HUES48 (cell line): Measurements from ENCODE around the gene RBFOX2.

Experiments
- H3K27ac ChIP-seq: one replicate; pipeline ENCODE4 v1.7.0; 2013; ENCODE audit warnings: low read depth, low read length, inconsistent platforms
- H3K27me3 ChIP-seq: 2 replicates; pipeline ENCODE4 v1.6.1; 2013; ENCODE audit warnings: mild to moderate bottlenecking, low read length; ENCODE audit not compliant: control insufficient read depth, insufficient read depth
- H3K36me3 ChIP-seq: 2 replicates; pipeline ENCODE4 v1.6.1; 2013; ENCODE audit warnings: low read length; ENCODE audit not compliant: control insufficient read depth, insufficient read depth
- H3K4me1 ChIP-seq: 2 replicates; pipeline ENCODE4 v1.6.1; 2013; ENCODE audit warnings: mild to moderate bottlenecking, low read length; ENCODE audit not compliant: control insufficient read depth, insufficient read depth
- H3K4me3 ChIP-seq: 2 replicates; pipeline ENCODE4 v1.5.1; 2013; ENCODE audit warnings: mild to moderate bottlenecking, low read depth, low read length
- H3K9ac ChIP-seq: 2 replicates; pipeline ENCODE4 v1.6.1; 2013; ENCODE audit warnings: mild to moderate bottlenecking, low read depth, low read length, moderate library complexity
- H3K9me3 ChIP-seq: 2 replicates; pipeline ENCODE4 v1.6.1; 2013; ENCODE audit warnings: low read length; ENCODE audit not compliant: control insufficient read depth, insufficient read depth

The RBFOX2 gene

GRCh38 chr22:35958334-35958733 is 70.3 kb downstream of the RBFOX2 start:
- no peak overlapping the region for H3K9ac ChIP-seq
- no peak overlapping the region for H3K4me3 ChIP-seq
- H3K9me3 ChIP-seq = no peaks in the 10 kb centered on the region
- no peaks in the 10 kb centered on the region for H3K27me3 ChIP-seq
- H3K4me1 ChIP-seq = peaks cover 40% of the 10 kb centered on the region
- no peak overlapping the region for H3K27ac ChIP-seq
- H3K36me3 ChIP-seq = no peaks in the 10 kb centered on the region

GRCh38 chr22:35957589-35957988 is 71.0 kb downstream of the RBFOX2 start:
- Histone ChIP-seq H3K4me3 (no peak overlapping the region), H3K9me3 (no peaks in the 10 kb centered on the region), H3K9ac (no peak overlapping the region), H3K27me3 (no peaks in the 10 kb centered on the region), H3K27ac (no peak overlapping the region), H3K4me1 (peaks cover 34% of the 10 kb centered on the region), H3K36me3 (no peaks in the 10 kb centered on the region)

- H3K4me3 ChIP-seq = no peak overlapping the region
These were observed 71.8 kb downstream of the RBFOX2 start for GRCh38 chr22:35956850-35957249.

GRCh38 chr22:35955546-35955945 is 73.1 kb downstream of the RBFOX2 start:
- no peaks in the 10 kb centered on the region for H3K9me3 ChIP-seq
- no peak overlapping the region for H3K27ac ChIP-seq
- H3K27me3 ChIP-seq = no peaks in the 10 kb centered on the region
- H3K9ac ChIP-seq = no peak overlapping the region
- peaks cover 16% of the 10 kb centered on the region for H3K4me1 ChIP-seq
- no peak overlapping the region for H3K4me3 ChIP-seq
- H3K36me3 ChIP-seq = no peaks in the 10 kb centered on the region

More at GRCh38 chr22:35956850-35957249, 71.8 kb downstream of the RBFOX2 start:
- Histone ChIP-seq H3K9me3 (no peaks in the 10 kb centered on the region), H3K4me1 (peaks cover 26% of the 10 kb centered on the region), H3K9ac (no peak overlapping the region), H3K27me3 (no peaks in the 10 kb centered on the region), H3K27ac (no peak overlapping the region), H3K36me3 (no peaks in the 10 kb centered on the region)

GRCh38 chr22:35952576-35952975 is 76.0 kb downstream of the RBFOX2 start:
- no peak overlapping the region for H3K9ac ChIP-seq
- H3K36me3 ChIP-seq = no peaks in the 10 kb centered on the region
- no peak overlapping the region for H3K4me3 ChIP-seq
- no peaks in the 10 kb centered on the region; the same call in 1 of the 2 replicates for H3K4me1 ChIP-seq
- no peak overlapping the region for H3K27ac ChIP-seq
- H3K27me3 ChIP-seq = no peaks in the 10 kb centered on the region
- H3K9me3 ChIP-seq = no peaks in the 10 kb centered on the region

GRCh38 chr22:35950262-35950661 is 78.4 kb downstream of the RBFOX2 start:
- no peaks in the 10 kb centered on the region for H3K27me3 ChIP-seq
- no peaks in the 10 kb centered on the region; the same call in 1 of the 2 replicates for H3K4me1 ChIP-seq
- no peaks in the 10 kb centered on the region for H3K36me3 ChIP-seq
- no peaks in the 10 kb centered on the region for H3K9me3 ChIP-seq
- H3K4me3 ChIP-seq = no peak overlapping the region
- no peak overlapping the region for H3K27ac ChIP-seq
- H3K9ac ChIP-seq = no peak overlapping the region

- Histone ChIP-seq H3K9me3 (no peaks in the 10 kb centered on the region), H3K4me1 (no peaks in the 10 kb centered on the region; the same call in 1 of the 2 replicates), H3K27me3 (no peaks in the 10 kb centered on the region), H3K4me3 (no peak overlapping the region), H3K36me3 (no peaks in the 10 kb centered on the region), H3K27ac (no peak overlapping the region), H3K9ac (no peak overlapping the region)
These were observed 79.4 kb downstream of the RBFOX2 start for GRCh38 chr22:35949243-35949642.

GRCh38 chr22:35947794-35948425 is 80.7 kb downstream of the RBFOX2 start:
- no peaks in the 10 kb centered on the region; the same call in 1 of the 2 replicates for H3K4me1 ChIP-seq
- H3K27ac ChIP-seq = no peak overlapping the region
- no peak overlapping the region for H3K9ac ChIP-seq
- H3K9me3 ChIP-seq = no peaks in the 10 kb centered on the region
- H3K27me3 ChIP-seq = no peaks in the 10 kb centered on the region
- no peak overlapping the region for H3K4me3 ChIP-seq
- no peaks in the 10 kb centered on the region for H3K36me3 ChIP-seq

- H3K9ac ChIP-seq = no peak overlapping the region
- H3K27me3 ChIP-seq = no peaks in the 10 kb centered on the region
- no peaks in the 10 kb centered on the region for H3K9me3 ChIP-seq
- no peak overlapping the region for H3K4me3 ChIP-seq
- no peaks in the 10 kb centered on the region for H3K36me3 ChIP-seq
- H3K4me1 ChIP-seq = no peaks in the 10 kb centered on the region
- H3K27ac ChIP-seq = no peak overlapping the region
These were observed 84.2 kb downstream of the RBFOX2 start for GRCh38 chr22:35944458-35944857.

- H3K27ac ChIP-seq = no peak overlapping the region
- H3K9ac ChIP-seq = no peak overlapping the region
- no peak overlapping the region for H3K4me3 ChIP-seq
- H3K36me3 ChIP-seq = peaks cover 6% of the 10 kb centered on the region; the same call in 1 of the 2 replicates
- H3K27me3 ChIP-seq = no peaks in the 10 kb centered on the region
- H3K4me1 ChIP-seq = 0 out of 2 replicates have a peak, but pooled peaks cover 3% of the 10 kb centered on the region
- H3K9me3 ChIP-seq = no peaks in the 10 kb centered on the region
These were observed 88.5 kb downstream of the RBFOX2 start for GRCh38 chr22:35940166-35940565.

GRCh38 chr22:35938226-35938625 is 90.4 kb downstream of the RBFOX2 start:
- no peak overlapping the region for H3K27ac ChIP-seq
- H3K9me3 ChIP-seq = no peaks in the 10 kb centered on the region
- peaks cover 7% of the 10 kb centered on the region for H3K4me1 ChIP-seq
- H3K4me3 ChIP-seq = no peak overlapping the region
- H3K36me3 ChIP-seq = peaks cover 7% of the 10 kb centered on the region; the same call in 1 of the 2 replicates
- no peak overlapping the region for H3K9ac ChIP-seq
- H3K27me3 ChIP-seq = no peaks in the 10 kb centered on the region
